GM18517 (cell line): ENCODE data around the gene PIP5K1C.

Source experiments
- ATAC-seq: cut with Tn5 transposase; IDR thresholded peaks from one replicate; pipeline ENCODE4 v1.9.1; 2021; ENCODE audit warnings: mild to moderate bottlenecking, moderate library complexity; ENCODE audit not compliant: unreplicated experiment

Gene PIP5K1C

DNA sequence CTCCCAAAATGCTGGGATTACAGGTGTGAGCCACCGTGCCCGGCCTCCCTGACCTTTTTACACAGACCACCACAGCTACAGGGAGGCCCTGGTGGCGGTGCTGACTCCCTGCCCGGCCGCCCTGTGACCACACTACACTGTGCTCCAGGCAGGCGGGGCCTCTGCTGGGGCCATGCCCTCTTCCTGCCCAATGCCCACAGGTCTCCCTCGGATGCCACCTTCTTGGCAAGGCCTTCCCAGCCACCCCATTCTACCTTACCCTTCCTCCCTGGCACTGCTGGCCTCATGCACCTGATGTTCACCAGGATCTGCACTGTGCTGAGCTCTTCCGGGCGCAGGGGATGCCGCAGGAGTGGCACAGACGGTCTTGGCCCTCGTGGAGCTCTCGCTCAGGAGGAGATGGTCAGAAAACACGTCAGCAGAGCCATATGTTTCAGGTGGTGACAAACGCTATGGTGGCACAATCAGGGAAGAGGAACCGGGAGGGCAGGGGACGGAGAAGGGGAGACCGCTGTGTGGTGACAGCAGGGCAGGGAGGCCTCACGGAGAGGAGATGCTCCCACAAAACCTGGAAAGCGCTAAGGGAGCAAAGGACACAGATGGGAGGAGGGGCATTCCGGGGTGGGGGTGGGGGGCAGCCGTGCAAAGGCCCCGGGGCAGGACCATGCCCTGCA lies 4.1 kb downstream of the PIP5K1C start:
- no peak for ATAC-seq

DNA sequence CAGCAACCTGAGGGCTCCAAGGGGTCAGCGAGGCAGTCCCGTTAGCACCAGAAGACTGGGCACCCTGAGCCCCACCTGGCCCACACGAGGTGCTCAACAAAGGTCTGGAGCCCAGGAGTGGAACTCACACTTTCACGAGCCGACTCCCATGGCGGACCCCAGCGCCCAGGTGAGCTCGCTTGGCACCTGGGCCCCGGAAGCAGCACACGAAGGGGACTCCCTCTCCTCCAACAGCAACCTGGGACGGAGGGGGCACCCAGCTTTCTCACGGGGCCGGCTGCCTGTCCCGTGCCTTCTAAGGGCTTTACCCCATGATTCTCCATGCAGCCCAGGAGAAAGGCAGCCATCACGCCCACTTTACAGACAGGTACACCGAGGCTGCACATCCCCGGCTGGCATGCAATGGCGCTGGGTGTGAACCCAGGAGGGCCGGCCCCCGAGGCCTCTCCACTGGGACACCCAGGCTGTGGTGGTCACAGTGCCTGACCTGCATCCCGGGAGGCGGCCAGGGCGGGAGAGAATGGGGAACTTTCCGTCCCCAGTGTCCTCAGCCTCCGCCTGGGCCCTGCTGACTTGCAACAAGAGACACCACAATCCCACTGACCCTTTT lies 5.0 kb downstream of the PIP5K1C start:
- ATAC-seq = no peak

DNA sequence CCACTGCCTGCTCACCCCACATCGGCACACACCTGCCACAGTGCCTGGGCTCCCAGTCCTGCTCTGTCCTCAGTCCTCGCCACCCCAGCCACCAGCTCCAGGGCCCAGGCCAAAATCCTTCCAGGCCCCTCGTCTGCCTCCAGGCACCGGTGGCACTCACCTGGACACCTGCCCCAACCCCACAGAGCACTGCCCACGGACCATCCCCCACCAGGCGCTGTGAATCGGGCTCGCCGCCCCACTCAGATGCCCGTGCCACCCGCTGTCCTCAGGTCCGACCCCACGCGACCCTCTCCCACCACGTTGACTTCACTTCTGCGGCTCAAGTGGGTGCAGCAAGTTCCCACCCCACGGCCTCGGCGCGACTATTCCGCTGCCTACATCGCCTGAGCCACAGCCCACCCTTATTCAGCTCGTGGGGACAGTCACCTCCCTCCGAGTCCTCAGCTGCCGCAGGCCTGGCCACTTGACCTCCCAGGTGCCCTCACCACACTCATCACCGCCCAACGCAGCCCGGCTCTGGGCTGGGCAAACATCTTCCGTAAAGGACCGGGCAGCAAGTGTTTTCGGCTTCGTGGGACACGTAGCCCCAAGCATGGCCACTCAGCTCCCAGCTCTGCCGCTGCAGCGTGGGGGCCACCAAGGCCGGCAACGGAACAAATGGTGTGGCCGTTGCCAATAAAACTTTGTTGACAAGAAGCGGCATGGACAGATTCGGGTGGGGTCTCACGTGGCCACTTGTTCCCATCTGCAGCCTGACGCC lies 5.7 kb downstream of the PIP5K1C start:
- ATAC-seq = no peak

GRCh38 chr19:3693025-3693925 lies 7.0 kb downstream of the PIP5K1C start:
- no peak for ATAC-seq

DNA sequence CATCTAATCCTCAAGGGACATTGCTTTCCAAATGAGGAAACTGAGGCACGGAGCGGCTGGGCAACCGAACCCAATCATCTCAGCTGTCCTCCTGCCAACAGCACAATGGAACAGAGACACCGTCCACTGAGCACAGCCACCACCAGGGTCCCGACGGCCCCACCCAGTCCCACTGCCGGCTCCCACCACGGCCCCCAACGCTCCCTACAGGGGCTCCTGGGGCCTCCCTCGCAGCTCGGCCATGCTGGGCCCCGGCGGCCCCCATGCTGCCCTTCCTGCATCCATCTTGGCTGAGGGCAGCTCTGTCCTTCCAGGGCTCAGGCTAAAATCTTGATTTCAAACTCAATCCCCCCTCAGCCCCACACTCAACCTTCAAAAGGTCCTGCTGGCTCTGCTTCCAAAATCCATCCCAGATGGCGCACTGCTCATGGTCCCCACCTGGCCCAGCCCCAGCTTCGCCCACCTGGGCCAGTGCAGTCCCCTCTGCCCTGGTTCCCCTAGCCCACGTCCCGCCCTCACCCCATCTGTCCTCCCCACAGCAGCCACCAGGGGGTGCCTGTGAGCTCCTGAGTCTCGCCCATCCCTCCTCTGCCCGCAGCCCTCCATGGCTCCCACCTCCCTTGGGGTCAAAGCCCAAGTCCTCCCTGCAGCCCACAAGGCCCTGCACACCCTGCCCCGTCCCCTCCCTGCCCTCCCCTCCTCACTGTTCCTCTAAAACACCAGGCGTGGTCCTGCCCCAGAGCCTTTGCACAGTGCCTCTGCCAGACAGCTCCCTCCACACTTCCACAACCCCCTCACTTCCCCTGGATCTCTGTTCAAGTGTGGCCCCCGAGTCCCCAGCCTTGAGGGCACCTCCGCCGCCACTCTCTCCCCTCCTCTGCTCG lies 7.9 kb downstream of the PIP5K1C start:
- ATAC-seq = no peak

GRCh38 chr19:3691726-3692125 lies 8.5 kb downstream of the PIP5K1C start:
- ATAC-seq = no peak

GRCh38 chr19:3691372-3691716 lies 8.9 kb downstream of the PIP5K1C start:
- no peak for ATAC-seq

- ATAC-seq = no peak
Observed at GRCh38 chr19:3690551-3691371, 9.5 kb downstream of the PIP5K1C start.

DNA sequence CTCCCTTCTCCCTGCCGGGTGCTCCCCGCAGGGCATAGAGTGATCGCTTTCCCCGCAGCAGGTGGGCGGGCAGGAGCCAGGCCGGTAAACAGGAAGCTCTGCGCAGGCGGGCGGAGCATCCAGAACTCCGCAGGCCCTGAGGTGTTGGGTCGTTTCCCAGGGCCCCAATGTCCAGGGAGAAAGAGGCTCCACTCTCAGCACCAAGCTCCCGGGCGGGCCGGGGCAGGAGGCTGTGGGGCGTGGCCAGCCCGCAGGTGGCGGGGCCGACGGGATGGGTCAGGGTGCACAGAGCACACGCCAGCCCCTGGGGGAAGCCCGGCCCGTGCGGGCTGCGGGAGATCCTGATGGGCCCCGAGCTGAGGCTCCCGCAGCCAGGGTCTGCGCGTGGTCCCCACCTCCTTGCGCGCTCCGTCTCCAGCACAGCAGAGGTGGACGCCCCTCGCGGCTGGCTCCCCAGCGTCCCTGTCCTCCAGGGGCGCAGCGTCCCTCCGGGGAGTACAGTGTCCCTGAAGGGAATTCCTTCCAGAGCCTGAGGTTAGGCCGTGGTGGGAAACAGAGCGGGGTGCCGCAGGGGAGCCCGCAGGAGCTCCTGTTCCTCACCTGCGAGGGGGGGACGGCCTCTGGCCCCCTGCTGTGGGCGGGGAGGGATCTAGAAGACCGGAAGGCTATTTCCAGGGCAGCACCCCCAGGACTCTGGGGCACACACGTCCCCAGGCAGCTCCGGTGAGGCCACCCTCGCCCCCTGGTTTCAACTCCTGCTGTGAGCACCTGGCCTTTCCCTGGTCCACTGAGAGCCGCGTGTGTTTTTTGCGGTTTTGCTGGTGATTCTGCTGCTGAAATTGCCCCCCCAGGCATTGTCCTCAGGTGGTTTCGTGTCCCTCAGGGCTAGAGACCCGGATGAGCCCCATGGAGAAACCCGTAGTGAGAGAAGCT lies 12.2 kb downstream of the PIP5K1C start:
- no peak for ATAC-seq

DNA sequence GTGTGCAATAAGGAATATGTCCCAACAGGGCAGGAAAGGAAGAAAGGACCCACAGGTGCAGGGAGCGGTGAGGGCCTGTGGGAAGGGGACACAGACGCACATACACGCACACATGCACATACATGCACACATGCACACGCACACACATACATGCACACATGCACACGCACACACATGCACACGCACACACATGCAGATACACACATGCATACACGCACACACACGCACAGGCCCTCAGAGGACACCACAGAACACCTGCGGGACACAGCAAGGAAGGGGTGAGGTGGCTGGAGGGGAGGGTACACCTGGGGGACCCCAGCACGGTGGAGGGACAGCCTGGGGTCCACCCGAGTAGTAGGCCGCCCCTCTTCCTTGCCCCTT lies 12.9 kb downstream of the PIP5K1C start:
- no peak for ATAC-seq

- no peak for ATAC-seq
Observed at GRCh38 chr19:3684817-3685410, 15.4 kb downstream of the PIP5K1C start.

- no peak for ATAC-seq
Observed at GRCh38 chr19:3684054-3684816, 16.0 kb downstream of the PIP5K1C start.

- ATAC-seq = no peak
Observed at GRCh38 chr19:3683405-3684053, 16.7 kb downstream of the PIP5K1C start.

DNA sequence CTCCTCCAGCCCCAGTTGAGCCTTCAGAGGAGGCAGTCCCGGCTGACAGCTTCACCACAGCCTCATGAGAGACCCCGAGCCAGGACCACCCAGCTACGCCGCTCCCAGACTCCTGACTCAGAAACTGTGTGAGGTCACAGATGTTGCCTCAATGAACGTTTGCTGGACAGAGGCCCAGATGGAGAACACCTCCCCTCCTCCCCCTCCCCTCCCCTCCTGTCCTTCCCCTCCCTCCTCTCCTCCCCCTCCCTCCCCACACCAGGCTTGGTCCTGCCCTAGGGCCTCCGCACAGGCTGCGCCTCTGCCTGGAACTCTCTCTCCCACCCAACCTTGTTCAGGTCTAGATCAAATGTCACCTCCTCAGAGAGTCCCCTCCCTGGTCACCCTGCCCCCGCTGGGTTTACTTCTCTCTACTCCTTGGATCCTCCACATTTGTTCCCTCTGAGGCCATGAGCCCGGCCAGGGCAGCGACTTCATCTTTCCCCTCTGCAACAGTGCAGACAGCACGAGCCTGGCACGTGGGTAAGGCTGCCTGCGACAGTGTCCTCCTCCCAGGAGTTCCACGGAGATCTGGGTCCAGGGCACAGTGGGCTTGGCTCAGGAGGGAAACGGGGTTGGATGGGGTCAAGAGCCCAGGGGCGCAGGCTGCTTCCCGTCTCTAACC lies 17.4 kb downstream of the PIP5K1C start:
- no peak for ATAC-seq

DNA sequence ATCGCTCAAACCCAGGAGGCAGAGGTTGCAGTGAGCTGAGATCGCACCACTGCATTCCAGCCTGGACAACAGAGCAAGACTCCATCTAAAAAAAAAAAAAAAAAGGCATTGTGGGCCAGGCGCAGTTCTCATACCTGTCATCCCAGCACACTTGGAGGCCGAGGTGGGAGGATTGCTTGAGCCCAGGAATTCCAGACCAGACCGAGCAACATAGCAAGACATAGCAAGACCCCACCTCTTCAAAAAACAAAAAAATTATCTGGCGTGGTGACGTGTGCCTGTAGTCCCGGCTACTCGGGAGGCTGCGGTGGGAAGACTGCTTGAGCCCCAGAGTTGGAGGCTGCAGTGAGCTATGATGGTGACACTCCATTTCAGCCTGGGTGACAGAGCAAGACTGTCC lies 18.0 kb downstream of the PIP5K1C start:
- no peak for ATAC-seq

DNA sequence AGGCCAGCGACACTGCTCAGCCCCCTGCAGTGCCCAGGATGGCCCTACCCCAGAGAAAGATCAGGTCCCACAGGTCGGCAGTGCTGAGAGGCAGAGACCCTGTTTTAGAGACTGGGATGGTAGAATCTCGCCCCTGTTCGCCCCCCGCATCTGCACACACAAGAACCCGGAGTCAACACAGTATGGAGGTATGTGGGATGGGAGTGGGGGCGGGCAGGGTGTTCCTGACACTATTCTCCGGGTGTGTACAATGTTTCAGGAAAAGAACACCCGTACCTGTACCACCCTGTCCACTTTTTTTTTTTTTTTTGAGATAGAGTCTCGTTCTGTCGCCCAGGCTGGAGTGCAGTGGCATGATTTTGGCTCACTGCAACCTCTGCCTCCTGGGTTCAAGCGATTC lies 19.3 kb downstream of the PIP5K1C start:
- ATAC-seq = no peak
